HG02852 (cell line): ENCODE results near the gene RAB3D.
"Not testable (repeated sequence)": the region's sequence is repeated elsewhere in the genome, so short reads cannot be mapped to it uniquely, and the experiment has no call there.

Experiments
- ATAC-seq: cut with Tn5 transposase; IDR thresholded peaks from one replicate; pipeline ENCODE4 v1.9.1; 2021; ENCODE audit warnings: mild to moderate bottlenecking, moderate library complexity; ENCODE audit not compliant: unreplicated experiment

Gene RAB3D

GRCh38 chr19:11367528-11367927, 28.1 kb upstream of the RAB3D start:
- no peak for ATAC-seq

- no peak for ATAC-seq
Observed at GRCh38 chr19:11365557-11366117, 26.2 kb upstream of the RAB3D start.

- no peak for ATAC-seq
Observed at GRCh38 chr19:11364935-11365334, 25.5 kb upstream of the RAB3D start.

GRCh38 chr19:11364296-11364904, 24.9 kb upstream of the RAB3D start:
- no peak for ATAC-seq

- no peak for ATAC-seq
Observed at GRCh38 chr19:11363881-11364280, 24.4 kb upstream of the RAB3D start.

- no peak for ATAC-seq
Observed at GRCh38 chr19:11361771-11362731, 22.6 kb upstream of the RAB3D start.

- ATAC-seq = no peak
Observed at GRCh38 chr19:11361037-11361770, 21.7 kb upstream of the RAB3D start.

- no peak for ATAC-seq
Observed at GRCh38 chr19:11359421-11359820, 20.0 kb upstream of the RAB3D start.

GRCh38 chr19:11356676-11357550, 17.5 kb upstream of the RAB3D start:
- ATAC-seq = no peak

- no peak for ATAC-seq
Observed at GRCh38 chr19:11356074-11356397, 16.6 kb upstream of the RAB3D start.

GRCh38 chr19:11355160-11356073, 16.0 kb upstream of the RAB3D start, which contains the start of gene PLPPR2:
Gene PLPPR2, plus strand, starts transcription at chr19:11355432. Its CDS starts 2,242 bp downstream, at chr19:11357674.
- peak; percentile 51 for ATAC-seq

GRCh38 chr19:11354102-11354501, 14.6 kb upstream of the RAB3D start:
- ATAC-seq = not testable (repeated sequence)

GRCh38 chr19:11349171-11349570, 9.7 kb upstream of the RAB3D start:
- ATAC-seq = no peak

- no peak for ATAC-seq
Observed at GRCh38 chr19:11347546-11348039, 8.1 kb upstream of the RAB3D start.

GRCh38 chr19:11346104-11346940, 6.9 kb upstream of the RAB3D start, which contains the start of the genes CCDC159 and TMEM205:
Gene CCDC159, plus strand, starts transcription at chr19:11346519. Its CDS starts 88 bp downstream, at chr19:11346607.
Gene TMEM205, minus strand, starts transcription at chr19:11346268. Its CDS starts 649 bp downstream, at chr19:11345619.
- ATAC-seq = peak; percentile 95

- no peak for ATAC-seq
Observed at GRCh38 chr19:11345122-11345803, 5.8 kb upstream of the RAB3D start.

- no peak for ATAC-seq
Observed at GRCh38 chr19:11342429-11342828, 3.0 kb upstream of the RAB3D start.
